Sigmoid colon (tissue), 7 donors: Measurements from ENCODE around the gene ERG. TPM values are rescaled to one million over a fixed set of nuclear protein-coding genes. Genes with fewer than 3 reads are reported as not detected.

Experiments used
- DNase-seq: peaks from one replicate; pipeline ENCODE4 v3.0.0-alpha.2; 2019
- H3K27ac ChIP-seq, 4 donors: fragments of 200-600 bp; sonication (generic); one replicate each; pipeline ENCODE4 v1.5.1; 2016 to 2019; ENCODE audit warnings: mild to moderate bottlenecking in 1 of 4
- H3K27me3 ChIP-seq, 3 donors: fragments of 200-600 bp; sonication (generic); one replicate each; pipeline ENCODE4 v1.5.1; 2019; ENCODE audit warnings: mild to moderate bottlenecking in 1 of 3
- H3K36me3 ChIP-seq, 4 donors: fragments of 200-600 bp; sonication (generic); one replicate each; pipeline ENCODE4 v1.5.1; 2016 to 2019
- H3K4me1 ChIP-seq, 4 donors: fragments of 200-600 bp; sonication (generic); one replicate each; pipeline ENCODE4 v1.5.1; 2017 to 2019
- H3K4me3 ChIP-seq, 4 donors: fragments of 200-600 bp; sonication (generic); one replicate each; pipeline ENCODE4 v1.5.1; 2017 to 2019; ENCODE audit warnings: mild to moderate bottlenecking in 2 of 4, moderate library complexity in 1 of 4
- H3K9me3 ChIP-seq, 4 donors: fragments of 200-600 bp in 3 of 4; sonication (generic) in 3 of 4; one replicate each; pipeline versions ENCODE4 v1.5.1 to v1.6.1; 2013 to 2019
- CTCF ChIP-seq, 4 experiments: fragments of 450-650 bp in 3 of 4; fragments of 200-600 bp in 1 of 4; IDR thresholded peaks; one replicate each; pipeline ENCODE4 v1.5.1; 2016 to 2019; ENCODE audit warnings: antibody characterized with exemption in 4 of 4, mild to moderate bottlenecking in 3 of 4, moderate library complexity in 2 of 4
- EP300 ChIP-seq, 4 donors: sonication (generic); formaldehyde crosslinking; IDR thresholded peaks; one replicate each; pipeline ENCODE4 v1.6.1; 2017; ENCODE audit warnings: antibody characterized with exemption in 4 of 4
- POLR2A ChIP-seq, 2 donors: fragments of 450-650 bp; IDR thresholded peaks; one replicate each; pipeline ENCODE4 v1.6.1; 2016; ENCODE audit warnings: antibody characterized with exemption in 2 of 2, mild to moderate bottlenecking in 2 of 2, moderate library complexity in 2 of 2
- POLR2AphosphoS5 ChIP-seq, 4 donors: sonication (generic); formaldehyde crosslinking; IDR thresholded peaks; one replicate each; pipeline ENCODE4 v1.6.1; 2017; ENCODE audit warnings: antibody characterized with exemption in 4 of 4
- WGBS, 2 donors: extraction: QIAGEN DNeasy Blood & Tissue Kit; methylation state at CpG; one replicate each; pipeline ENCODE4 v1.1.7; 2013; 5-methylcytosine and 5-hydroxymethylcytosine counted together
- intact Hi-C: fragments of 100-400 bp; cut with DNase I; formaldehyde crosslinking; loops from one replicate; pipeline ENCODE4 v1.15.1; 2023
- polyA plus RNA-seq, 3 donors: library from polyadenylated mRNA; stranded (reverse); fragments of 200-250 nt; gene quantifications; one replicate each; pipeline ENCODE4 v1.2.3, GENCODE V29; 2013
- total RNA-seq, 4 donors: library from RNA; depleted of rRNA; stranded (reverse); fragments of >200 nt; gene quantifications; one replicate each; pipeline ENCODE4 v1.1.0, GENCODE V29; 2016
- donor health status: healthy with polysubstance abuse.
- donor health status: Bipolar disorder and iron deficiency.
- donor health status: healthy.

ERG gene
- total and polyA plus RNA-seq, 7 donors = 1.8 to 6.4 (median 4.1) TPM

GRCh38 chr21:38352536-38353219 is 145.6 kb downstream of the ERG start:
- TF ChIP-seq EP300 (IDR thresholded peaks at IDR 0.05) (no peak), POLR2AphosphoS5 (IDR thresholded peaks at IDR 0.05) (no peak), CTCF (IDR thresholded peaks at IDR 0.05) (peak in 3 of 4 experiments; percentile 13 to 23 (median 14)), POLR2A (IDR thresholded peaks at IDR 0.05) (no peak)
- no peaks in the 10 kb centered on the region for H3K9me3 ChIP-seq
- H3K27ac ChIP-seq = no peak overlapping the region
- H3K36me3 ChIP-seq = no peaks in the 10 kb centered on the region
- H3K27me3 ChIP-seq = no peaks in the 10 kb centered on the region
- H3K4me1 ChIP-seq = peaks cover 0 to 10% (median 5%) of the 10 kb centered on the region in 4 donors
- DNase-seq = no peak
- WGBS, 2 donors = 45 to 49% methylated on average over 6 of the region's 6 CpGs
- H3K4me3 ChIP-seq = no peak overlapping the region
- intact Hi-C loops = loop anchor here (10.0 kb wide), 1 partner anchor 678 kb away; no protein-coding TSS in a partner anchor

DNA sequence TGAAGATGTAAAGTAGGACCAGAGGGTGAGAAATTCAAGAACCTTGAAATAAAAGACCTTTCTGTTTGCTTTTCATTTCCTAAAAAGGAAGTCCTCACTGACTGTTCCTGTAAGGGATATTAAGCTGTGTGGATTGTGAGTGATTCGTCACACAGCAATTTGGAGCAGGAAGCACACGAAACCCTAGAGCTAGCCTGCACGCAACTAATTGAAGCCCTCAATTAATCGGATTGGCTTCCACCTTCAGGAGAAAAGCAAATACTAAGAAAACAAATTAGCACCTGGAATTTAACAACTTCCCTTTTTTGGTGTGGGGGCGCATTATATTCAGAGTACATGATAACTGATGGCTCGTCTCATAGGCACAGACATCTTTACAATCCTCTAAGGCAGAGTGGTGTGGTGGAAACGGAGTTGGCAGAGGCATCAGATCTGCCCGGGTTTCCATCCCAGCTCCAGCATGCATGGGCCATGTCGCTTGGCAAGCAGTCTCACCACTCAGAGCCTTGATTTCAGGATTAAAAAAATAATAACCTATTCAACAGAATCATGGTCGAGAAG is 146.2 kb downstream of the ERG start:
- WGBS, 2 donors = 41 to 43% methylated on average over 10 of the region's 10 CpGs
- Histone ChIP-seq H3K27me3 (no peaks in the 10 kb centered on the region), H3K4me3 (no peak overlapping the region), H3K4me1 (peaks cover 0 to 10% (median 5%) of the 10 kb centered on the region in 4 donors), H3K27ac (no peak overlapping the region), H3K9me3 (no peaks in the 10 kb centered on the region), H3K36me3 (no peaks in the 10 kb centered on the region)
- no peak for DNase-seq
- intact Hi-C loops = loop anchor here (10.0 kb wide), 1 partner anchor 677 kb away; no protein-coding TSS in a partner anchor
- TF ChIP-seq EP300 (IDR thresholded peaks at IDR 0.05) = no peak
- TF ChIP-seq POLR2AphosphoS5 (IDR thresholded peaks at IDR 0.05) = no peak
- no peak for TF ChIP-seq CTCF (IDR thresholded peaks at IDR 0.05)
- no peak for TF ChIP-seq POLR2A (IDR thresholded peaks at IDR 0.05)

- H3K9me3 ChIP-seq = no peaks in the 10 kb centered on the region
- H3K27ac ChIP-seq = no peak overlapping the region
- H3K27me3 ChIP-seq = no peaks in the 10 kb centered on the region
- intact Hi-C loops = loop anchor here (10.0 kb wide), 1 partner anchor 677 kb away; no protein-coding TSS in a partner anchor
- H3K36me3 ChIP-seq = no peaks in the 10 kb centered on the region
- WGBS, 2 donors = 84 to 86% methylated on average over 16 of the region's 16 CpGs
- H3K4me1 ChIP-seq = peaks cover 0 to 10% (median 5%) of the 10 kb centered on the region in 4 donors
- DNase-seq = no peak
- no peak overlapping the region for H3K4me3 ChIP-seq
- TF ChIP-seq CTCF (IDR thresholded peaks at IDR 0.05) (no peak), EP300 (IDR thresholded peaks at IDR 0.05) (no peak), POLR2AphosphoS5 (IDR thresholded peaks at IDR 0.05) (no peak), POLR2A (IDR thresholded peaks at IDR 0.05) (no peak)
Observed at GRCh38 chr21:38351176-38351959, 146.9 kb downstream of the ERG start.

DNA sequence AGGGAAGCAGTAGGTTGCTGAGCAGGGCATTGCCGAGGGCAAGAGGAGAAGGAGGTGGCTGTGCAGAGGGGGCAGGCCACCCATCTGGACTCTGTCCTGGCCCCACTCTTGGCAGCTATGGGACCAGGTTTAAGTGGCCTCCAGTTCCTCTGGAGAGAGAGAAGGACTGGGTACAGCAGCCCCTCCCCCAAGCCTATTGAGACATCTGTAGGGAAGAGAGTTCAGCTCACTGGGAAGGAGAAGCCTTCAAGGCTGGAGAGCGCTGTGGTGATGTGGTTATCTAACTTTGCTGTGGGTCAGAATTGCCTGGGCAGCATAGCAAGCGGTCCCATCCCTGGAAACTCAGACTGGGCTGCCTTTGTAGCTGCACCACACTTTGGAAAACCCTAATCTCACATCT is 147.6 kb downstream of the ERG start:
- Histone ChIP-seq H3K9me3 (no peaks in the 10 kb centered on the region), H3K36me3 (no peaks in the 10 kb centered on the region), H3K27ac (no peak overlapping the region), H3K27me3 (no peaks in the 10 kb centered on the region), H3K4me1 (peaks cover 0 to 10% (median 5%) of the 10 kb centered on the region in 4 donors), H3K4me3 (no peak overlapping the region)
- DNase-seq = no peak
- 89 to 93% methylated on average over 3 of the region's 3 CpGs for WGBS, 2 donors
- no peak for TF ChIP-seq POLR2AphosphoS5 (IDR thresholded peaks at IDR 0.05)
- TF ChIP-seq POLR2A (IDR thresholded peaks at IDR 0.05) = no peak
- TF ChIP-seq EP300 (IDR thresholded peaks at IDR 0.05) = no peak
- TF ChIP-seq CTCF (IDR thresholded peaks at IDR 0.05) = no peak
- intact Hi-C loops = loop anchor here (10.0 kb wide), 1 partner anchor 676 kb away; no protein-coding TSS in a partner anchor
